ENCODE measurements around the gene MSRB3. TPM values are rescaled to one million over a fixed set of nuclear protein-coding genes. Genes with fewer than 3 reads are reported as not detected.
A peak's percentile ranks its signal among the peaks of the same experiment; 100 is the strongest.

MSRB3 gene
- total and polyA plus RNA-seq, 5 donors: 59.7 to 210 (median 125) TPM

- ATAC-seq: no peak
- Histone ChIP-seq H3K4me1 (ENCODE audit: control insufficient read depth, insufficient read depth, low read length) (peaks cover 6% of the 10 kb centered on the region), H3K27ac (ENCODE audit: low read length) (no peak overlapping the region), H3K9me3 (ENCODE audit: control insufficient read depth, low read length) (no peaks in the 10 kb centered on the region), H3K4me3 (ENCODE audit: low read length) (no peak overlapping the region), H3K27me3 (ENCODE audit: control insufficient read depth, insufficient read depth) (no peaks in the 10 kb centered on the region)
- 98% methylated on average over 2 of the region's 2 CpGs for WGBS
- intact Hi-C loops (cut with DNase I): no loop called here
- DNase-seq: no peak
These were observed 13.8 kb downstream of the MSRB3 start for GRCh38 chr12:65292241-65292640.

GRCh38 chr12:65293735-65294134 is 15.3 kb downstream of the MSRB3 start:
- no peak overlapping the region for H3K27ac ChIP-seq (ENCODE audit: low read length)
- DNase-seq (no peak), ATAC-seq (no peak)
- intact Hi-C loops (cut with DNase I): no loop called here
- WGBS: 82% methylated on average over 1 of the region's 1 CpG
- H3K9me3 ChIP-seq (ENCODE audit: control insufficient read depth, low read length): no peaks in the 10 kb centered on the region
- peaks cover 4% of the 10 kb centered on the region for H3K4me1 ChIP-seq (ENCODE audit: control insufficient read depth, insufficient read depth, low read length)
- no peak overlapping the region for H3K4me3 ChIP-seq (ENCODE audit: low read length)
- H3K27me3 ChIP-seq (ENCODE audit: control insufficient read depth, insufficient read depth): no peaks in the 10 kb centered on the region

DNA sequence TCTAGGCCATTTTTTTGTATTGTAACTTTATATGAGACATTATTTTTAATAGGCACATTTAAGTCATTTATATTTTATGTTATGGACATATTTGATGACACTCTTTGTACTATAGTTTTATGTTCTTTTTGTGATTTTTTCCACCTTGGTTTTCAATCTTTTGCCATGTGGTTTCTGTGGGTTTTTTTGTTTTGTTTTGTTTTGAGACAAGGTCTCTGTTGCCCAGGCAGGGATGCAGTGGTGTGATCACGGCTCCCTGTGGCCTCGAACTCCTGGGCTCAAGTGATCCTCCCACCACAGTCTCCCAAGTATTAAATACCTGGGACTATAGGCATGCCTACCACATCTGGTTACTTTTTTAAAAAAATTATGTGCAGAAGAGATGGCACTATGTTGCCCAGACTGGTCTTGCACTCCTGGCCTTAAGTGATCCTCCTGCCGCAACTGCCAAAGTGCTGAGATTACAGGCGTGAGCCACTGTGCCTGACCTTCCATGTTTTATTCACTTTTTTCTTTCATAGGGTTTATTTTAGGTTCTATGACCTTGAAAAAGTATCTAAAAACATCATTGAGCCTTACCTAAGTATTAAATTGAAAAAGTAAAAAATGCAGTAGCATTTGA is 16.3 kb downstream of the MSRB3 start:
- intact Hi-C loops (cut with DNase I): no loop called here
- peaks cover 4% of the 10 kb centered on the region for H3K4me1 ChIP-seq (ENCODE audit: control insufficient read depth, insufficient read depth, low read length)

DNA sequence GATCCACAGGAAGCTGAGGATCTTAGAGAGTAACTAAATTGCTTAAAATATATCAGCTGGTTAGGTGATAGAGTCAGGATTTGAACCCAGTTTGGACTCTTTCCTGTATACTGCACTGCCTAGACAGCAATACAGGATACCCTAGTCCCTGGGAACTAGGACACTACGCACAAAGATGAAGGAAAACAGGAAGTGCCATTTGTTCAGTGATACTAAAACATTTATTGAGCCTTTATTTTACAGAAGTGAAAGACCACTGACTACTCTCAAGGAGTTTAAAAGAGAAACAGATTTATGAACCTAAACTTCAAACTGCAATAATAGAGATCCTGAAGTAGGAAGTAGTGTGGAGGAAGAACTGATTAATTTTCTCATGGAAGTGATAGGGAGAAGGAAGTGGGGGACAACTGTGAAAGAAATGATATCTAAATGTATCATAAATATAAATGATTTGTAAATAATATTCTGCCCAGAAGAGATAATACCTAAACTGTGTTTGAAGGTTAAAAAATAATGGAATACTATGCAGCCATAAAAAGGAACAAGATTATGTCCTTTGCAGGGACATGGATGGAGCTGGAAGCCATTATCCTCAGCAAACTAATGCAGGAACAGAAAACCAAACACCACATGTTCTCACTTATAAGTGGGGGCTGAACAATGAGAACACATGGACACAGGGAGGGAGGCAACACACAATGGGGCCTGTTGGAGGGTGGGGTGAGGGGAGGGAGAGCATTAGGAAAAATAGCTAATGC is 18.2 kb downstream of the MSRB3 start:
- 75% methylated on average over 1 of the region's 1 CpG for WGBS
- Histone ChIP-seq H3K4me3 (ENCODE audit: low read length) (no peak overlapping the region), H3K9me3 (ENCODE audit: control insufficient read depth, low read length) (no peaks in the 10 kb centered on the region), H3K4me1 (ENCODE audit: control insufficient read depth, insufficient read depth, low read length) (peaks cover 6% of the 10 kb centered on the region), H3K27ac (ENCODE audit: low read length) (no peak overlapping the region), H3K27me3 (ENCODE audit: control insufficient read depth, insufficient read depth) (no peaks in the 10 kb centered on the region)
- DNase-seq (no peak), ATAC-seq (no peak)
- intact Hi-C loops (cut with DNase I): no loop called here

More for the DNA sequence above, 16.3 kb downstream of the MSRB3 start:
- DNase-seq (no peak), ATAC-seq (no peak)
- Histone ChIP-seq H3K4me3 (ENCODE audit: low read length) (no peak overlapping the region), H3K9me3 (ENCODE audit: control insufficient read depth, low read length) (no peaks in the 10 kb centered on the region), H3K27ac (ENCODE audit: low read length) (no peak overlapping the region), H3K27me3 (ENCODE audit: control insufficient read depth, insufficient read depth) (no peaks in the 10 kb centered on the region)
- 74% methylated on average over 4 of the region's 4 CpGs for WGBS

DNA sequence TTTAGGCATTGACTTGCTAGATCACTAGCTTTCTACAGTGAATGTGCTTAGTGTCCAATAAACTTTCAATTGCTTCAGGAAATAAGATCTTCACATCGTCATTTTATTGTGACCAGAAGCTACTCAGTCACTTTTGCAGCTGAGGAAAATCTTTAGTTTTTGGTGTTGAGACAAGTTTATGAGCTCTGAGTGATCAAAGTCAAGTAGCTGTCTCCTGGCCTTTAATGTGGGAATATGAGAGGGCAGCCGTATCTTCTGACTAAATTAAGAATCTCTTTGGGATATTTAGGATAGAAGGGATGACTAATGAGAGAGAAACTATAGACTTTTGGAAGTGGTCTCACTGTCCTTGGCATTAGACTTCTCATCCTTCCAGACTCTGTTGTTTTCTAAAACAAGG is 21.6 kb downstream of the MSRB3 start:
- Histone ChIP-seq H3K27me3 (ENCODE audit: control insufficient read depth, insufficient read depth) (no peaks in the 10 kb centered on the region), H3K4me3 (ENCODE audit: low read length) (no peak overlapping the region), H3K4me1 (ENCODE audit: control insufficient read depth, insufficient read depth, low read length) (peaks cover 3% of the 10 kb centered on the region), H3K27ac (ENCODE audit: low read length) (peak overlapping the region; percentile 57), H3K9me3 (ENCODE audit: control insufficient read depth, low read length) (no peaks in the 10 kb centered on the region)
- intact Hi-C loops (cut with DNase I): no loop called here
- ATAC-seq (no peak), DNase-seq (no peak)
- 56% methylated on average over 2 of the region's 2 CpGs for WGBS

DNA sequence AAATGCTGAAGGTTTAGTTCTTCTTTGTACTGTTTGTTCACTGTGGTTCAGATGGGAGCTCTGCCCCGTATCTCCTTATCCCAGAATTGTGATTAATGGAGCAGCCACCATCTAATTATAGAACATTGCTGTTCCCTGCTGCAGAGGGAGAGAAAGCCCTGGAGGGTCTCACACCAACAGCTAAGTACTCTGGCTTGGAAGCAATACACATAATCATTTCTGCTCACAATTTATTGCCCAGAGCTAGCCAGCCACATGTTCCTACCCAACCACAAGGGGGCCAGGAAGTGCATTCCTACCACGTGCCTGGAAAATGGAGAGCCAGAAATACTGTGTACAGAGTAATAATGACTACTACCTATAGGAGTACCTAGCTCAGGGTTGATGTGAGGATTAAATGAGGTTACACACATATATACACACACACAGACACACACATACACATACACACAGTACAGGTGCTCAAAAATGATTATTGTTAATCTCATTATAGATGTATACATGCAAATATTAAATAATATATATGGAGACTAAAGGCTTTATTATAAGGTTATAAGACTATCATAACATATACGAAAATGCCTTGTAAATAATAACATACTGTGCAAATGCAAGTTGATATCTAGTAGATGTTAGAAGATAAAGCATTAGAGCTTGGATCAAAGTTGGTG is 22.3 kb downstream of the MSRB3 start:
- Histone ChIP-seq H3K9me3 (ENCODE audit: control insufficient read depth, low read length) (no peaks in the 10 kb centered on the region), H3K27me3 (ENCODE audit: control insufficient read depth, insufficient read depth) (no peaks in the 10 kb centered on the region), H3K27ac (ENCODE audit: low read length) (peak overlapping the region; percentile 57), H3K4me3 (ENCODE audit: low read length) (no peak overlapping the region), H3K4me1 (ENCODE audit: control insufficient read depth, insufficient read depth, low read length) (peaks cover 3% of the 10 kb centered on the region)
- intact Hi-C loops (cut with DNase I): no loop called here
- ATAC-seq (peak; percentile 71 to 76), DNase-seq (no peak)
- WGBS: 44% methylated on average over 3 of the region's 3 CpGs

- DNase-seq (no peak), ATAC-seq (no peak)
- H3K9me3 ChIP-seq (ENCODE audit: control insufficient read depth, low read length): no peaks in the 10 kb centered on the region
- H3K4me3 ChIP-seq (ENCODE audit: low read length): no peak overlapping the region
- intact Hi-C loops (cut with DNase I): no loop called here
- peaks cover 3% of the 10 kb centered on the region for H3K4me1 ChIP-seq (ENCODE audit: control insufficient read depth, insufficient read depth, low read length)
- H3K27me3 ChIP-seq (ENCODE audit: control insufficient read depth, insufficient read depth): no peaks in the 10 kb centered on the region
- H3K27ac ChIP-seq (ENCODE audit: low read length): no peak overlapping the region
- WGBS: 67% methylated on average over 3 of the region's 3 CpGs
These were observed 24.4 kb downstream of the MSRB3 start for GRCh38 chr12:65302891-65303290.

DNA sequence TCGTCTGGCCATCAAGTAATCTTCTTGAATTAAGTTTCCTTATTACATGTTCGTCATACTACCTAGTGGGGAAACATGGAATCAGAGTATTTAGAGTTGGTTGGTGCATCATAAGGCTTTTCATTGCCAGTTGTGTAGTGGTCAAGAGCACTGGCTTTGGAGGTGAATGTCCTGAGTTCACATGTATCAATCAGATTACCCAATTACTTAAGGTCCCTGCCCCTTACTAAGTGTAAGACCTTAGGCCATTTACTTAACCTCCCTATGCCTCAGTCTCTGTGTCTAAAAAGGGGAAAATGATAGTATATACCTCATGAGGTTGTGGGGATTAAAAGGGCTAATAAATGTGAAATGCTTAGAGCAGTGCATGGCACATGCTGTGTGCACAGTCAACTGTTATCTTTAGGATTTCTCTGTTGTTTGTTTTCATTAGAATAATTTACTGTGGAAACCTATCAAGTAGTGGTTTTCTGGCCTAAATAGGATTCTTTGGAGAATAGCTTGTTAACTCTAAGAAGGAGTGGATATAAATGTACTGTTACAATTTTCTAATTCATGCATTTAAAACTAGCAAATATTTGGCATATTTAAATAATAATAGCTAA is 27.0 kb downstream of the MSRB3 start:
- Histone ChIP-seq H3K4me1 (ENCODE audit: control insufficient read depth, insufficient read depth, low read length) (peaks cover 3% of the 10 kb centered on the region), H3K27me3 (ENCODE audit: control insufficient read depth, insufficient read depth) (no peaks in the 10 kb centered on the region), H3K4me3 (ENCODE audit: low read length) (no peak overlapping the region), H3K27ac (ENCODE audit: low read length) (no peak overlapping the region), H3K9me3 (ENCODE audit: control insufficient read depth, low read length) (no peaks in the 10 kb centered on the region)
- WGBS: 88% methylated on average over 2 of the region's 2 CpGs
- intact Hi-C loops (cut with DNase I): no loop called here
- ATAC-seq: no peak
- DNase-seq: no peak

- intact Hi-C loops (cut with DNase I): no loop called here
- 41% methylated on average over 6 of the region's 6 CpGs for WGBS
- ATAC-seq: peak; percentile 48 to 78
- no peaks in the 10 kb centered on the region for H3K9me3 ChIP-seq (ENCODE audit: control insufficient read depth, low read length)
- peaks cover 1% of the 10 kb centered on the region for H3K4me1 ChIP-seq (ENCODE audit: control insufficient read depth, insufficient read depth, low read length)
- DNase-seq: peak; percentile 20 to 65 (median 56)
- no peak overlapping the region for H3K4me3 ChIP-seq (ENCODE audit: low read length)
- no peaks in the 10 kb centered on the region for H3K27me3 ChIP-seq (ENCODE audit: control insufficient read depth, insufficient read depth)
- no peak overlapping the region for H3K27ac ChIP-seq (ENCODE audit: low read length)
These were observed 28.1 kb downstream of the MSRB3 start for GRCh38 chr12:65306366-65307168.

DNA sequence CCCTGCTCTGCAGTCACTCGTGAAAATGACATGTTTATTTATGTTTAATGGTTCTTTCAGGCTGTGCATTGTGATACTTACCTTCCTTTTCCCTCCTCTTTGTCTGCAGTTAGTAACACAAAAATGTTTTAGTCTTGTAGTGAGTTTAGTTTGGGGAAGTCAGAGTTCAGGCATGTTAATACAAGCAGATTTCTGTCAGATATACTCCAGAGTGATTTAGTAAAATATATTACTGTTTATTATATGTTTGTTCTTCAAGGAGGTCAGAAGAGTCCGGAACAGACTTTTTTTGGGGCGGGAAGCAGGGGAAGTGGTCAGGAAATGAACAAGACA is 28.7 kb downstream of the MSRB3 start:
- DNase-seq (no peak), ATAC-seq (no peak)
- Histone ChIP-seq H3K4me3 (ENCODE audit: low read length) (no peak overlapping the region), H3K27me3 (ENCODE audit: control insufficient read depth, insufficient read depth) (no peaks in the 10 kb centered on the region), H3K27ac (ENCODE audit: low read length) (no peak overlapping the region), H3K4me1 (ENCODE audit: control insufficient read depth, insufficient read depth, low read length) (peaks cover 1% of the 10 kb centered on the region), H3K9me3 (ENCODE audit: control insufficient read depth, low read length) (no peaks in the 10 kb centered on the region)
- WGBS: 40% methylated on average over 3 of the region's 3 CpGs
- intact Hi-C loops (cut with DNase I): no loop called here
